Activated CD8-positive, alpha-beta T cell treated with anti-CD3 and anti-CD28 coated beads for 36 hours (primary cell): ENCODE results near the gene TNXB. TPM values are rescaled to one million over a fixed set of nuclear protein-coding genes. Genes with fewer than 3 reads are reported as not detected.
A peak's percentile ranks its signal among the peaks of the same experiment; 100 is the strongest.

Source experiments
- ATAC-seq: fragments of 200-7000 bp; cut with Tn5 transposase; one replicate; pipeline ENCODE4 v1.10.0; 2021; ENCODE audit warnings: mild to moderate bottlenecking, moderate library complexity
- CTCF ChIA-PET: fragments of 350-600 bp; sonication (Branson Sonifier 250); formaldehyde crosslinking; loops from one replicate; lab custom pipeline; 2021; ENCODE audit warnings: antibody characterized with exemption; lab: Charles Lee
- POLR2A ChIA-PET: fragments of 350-600 bp; sonication (Branson Sonifier 250); formaldehyde crosslinking; loops from one replicate; lab custom pipeline; 2021; ENCODE audit warnings: antibody characterized with exemption; lab: Charles Lee
- DNase-seq: peaks from one replicate; pipeline ENCODE4 v3.0.0-alpha.2; 2020
- H3K27ac Mint-ChIP-seq: one replicate; pipeline ENCODE4 v1.8.0; 2021; ENCODE audit warnings: mild to moderate bottlenecking, mixed read lengths
- H3K27me3 Mint-ChIP-seq: one replicate; pipeline ENCODE4 v1.8.0; 2021; ENCODE audit warnings: mixed read lengths
- H3K36me3 Mint-ChIP-seq: one replicate; pipeline ENCODE4 v1.8.0; 2021; ENCODE audit warnings: low read depth, mixed read lengths
- H3K4me1 Mint-ChIP-seq: one replicate; pipeline ENCODE4 v1.8.0; 2021; ENCODE audit warnings: low read depth, mixed read lengths
- H3K4me3 Mint-ChIP-seq: one replicate; pipeline ENCODE4 v1.8.0; 2021; ENCODE audit warnings: mild to moderate bottlenecking, moderate library complexity, mixed read lengths
- H3K9me3 Mint-ChIP-seq: one replicate; pipeline ENCODE4 v1.8.0; 2021; ENCODE audit warnings: mixed read lengths
- CTCF ChIP-seq: fragments of 200-600 bp; IDR thresholded peaks from one replicate; pipeline ENCODE4 v1.8.0; 2022; ENCODE audit warnings: antibody characterized with exemption, mild to moderate bottlenecking
- intact Hi-C: fragments of 100-400 bp; cut with micrococcal nuclease; formaldehyde crosslinking; loops from one replicate; pipeline ENCODE4 v1.10.0; 2022
- total RNA-seq, 2 experiments: library from RNA; stranded (reverse); gene quantifications; one replicate each; pipeline ENCODE4 v1.2.3, GENCODE V29; 2021

Gene TNXB
- total RNA-seq, 2 experiments from 2014 or later, result 1.8 to 3.7 TPM

GRCh38 chr6:32086661-32087573 is 22.2 kb downstream of the TNXB start:
- Mint-ChIP-seq H3K9me3 (no peaks in the 10 kb centered on the region), H3K4me3 (peak overlapping the region; percentile 13), H3K27me3 (peaks cover 32% of the 10 kb centered on the region), H3K4me1 (peaks cover 11% of the 10 kb centered on the region), H3K27ac (no peak overlapping the region), H3K36me3 (no peaks in the 10 kb centered on the region)
- no peak for TF ChIP-seq CTCF
- ChIA-PET POLR2A (interaction anchor here (1.2 kb wide), 1 partner anchor 41 kb away, joined by 4 read pairs; the partner anchor contains the start of gene ATF6B), CTCF (interaction anchor here (1.1 to 1.5 kb wide), 2 partner anchors 15 to 158 kb away, joined by 3 read pairs; no protein-coding TSS in a partner anchor)
- intact Hi-C loops, result no loop called here
- peak; percentile 65 for DNase-seq
- peak; percentile 46 for ATAC-seq

DNA sequence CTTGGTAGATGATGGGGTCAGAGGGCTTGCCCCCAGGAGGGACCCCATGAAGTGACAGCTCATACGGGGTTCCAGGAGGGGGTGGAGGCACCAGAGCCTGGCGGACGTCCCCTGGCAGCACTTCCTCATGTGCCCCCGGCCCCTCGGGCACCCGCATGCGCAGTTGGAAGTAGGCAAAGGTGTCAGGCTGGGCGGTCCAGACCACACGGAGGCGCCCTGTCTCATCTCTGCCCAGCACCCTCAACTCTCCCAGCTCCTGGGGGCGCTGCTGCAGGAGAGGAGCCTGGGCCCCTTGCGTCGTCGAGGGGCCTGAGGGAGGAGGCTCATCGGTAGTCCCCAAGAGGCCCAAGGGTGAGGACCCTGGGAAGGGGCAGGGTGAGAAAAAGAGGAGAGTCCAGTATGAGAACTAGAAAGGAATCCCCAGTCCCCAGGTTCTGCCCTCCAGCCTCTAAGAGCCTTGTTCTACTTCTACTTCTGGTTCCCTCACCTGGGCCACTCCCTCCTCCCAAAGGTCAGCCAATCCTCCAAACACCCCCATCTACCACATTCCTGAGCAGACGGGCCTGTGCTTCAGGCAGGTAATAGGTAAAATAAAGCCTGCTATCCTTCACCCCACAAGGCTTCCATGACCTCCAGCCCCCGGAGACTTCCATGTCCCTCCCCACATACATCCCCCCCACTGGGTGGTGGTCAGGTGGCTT is 23.2 kb downstream of the TNXB start:
- peaks cover 33% of the 10 kb centered on the region for H3K27me3 Mint-ChIP-seq
- ChIA-PET CTCF (interaction anchor here (1.4 kb wide), 1 partner anchor 31 kb away, joined by 3 read pairs; no protein-coding TSS in a partner anchor), POLR2A (interaction anchor here (0.6 to 1.2 kb wide), 2 partner anchors 42 to 73 kb away, joined by 3 to 4 read pairs; partner anchors contain the start of gene ATF6B)
- peaks cover 11% of the 10 kb centered on the region for H3K4me1 Mint-ChIP-seq
- no peaks in the 10 kb centered on the region for H3K9me3 Mint-ChIP-seq
- no peaks in the 10 kb centered on the region for H3K36me3 Mint-ChIP-seq
- ATAC-seq (no peak), DNase-seq (no peak)
- no peak overlapping the region for H3K27ac Mint-ChIP-seq
- no peak for TF ChIP-seq CTCF
- no peak overlapping the region for H3K4me3 Mint-ChIP-seq
- intact Hi-C loops, result no loop called here

DNA sequence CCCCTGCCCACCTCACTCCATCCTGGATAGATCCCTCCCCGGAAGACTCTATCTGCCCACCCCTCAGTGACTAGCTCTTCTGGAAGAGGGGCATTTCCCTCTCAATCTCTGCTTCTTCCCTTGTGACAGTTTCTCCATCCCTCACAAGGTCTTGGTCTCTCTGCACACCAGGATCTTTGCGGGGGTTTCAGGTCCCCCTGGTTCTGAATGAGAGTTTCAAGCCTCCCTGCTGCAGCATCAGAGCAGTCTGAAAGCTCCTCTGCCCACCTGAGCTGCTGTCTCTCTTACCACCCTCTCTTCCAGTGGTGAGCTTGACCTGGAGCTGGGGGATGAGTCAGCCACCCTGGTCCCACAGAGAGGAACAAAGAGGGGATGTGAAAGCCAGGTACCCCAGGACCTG is 24.4 kb downstream of the TNXB start:
- no peaks in the 10 kb centered on the region for H3K36me3 Mint-ChIP-seq
- no peak for DNase-seq
- peaks cover 11% of the 10 kb centered on the region for H3K4me1 Mint-ChIP-seq
- TF ChIP-seq CTCF, result no peak
- H3K4me3 Mint-ChIP-seq, result no peak overlapping the region
- ChIA-PET POLR2A (interaction anchor here (0.6 kb wide), 2 partner anchors 14 to 22 kb away, joined by 3 to 4 read pairs; no protein-coding TSS in a partner anchor), CTCF (interaction anchor here (1.4 kb wide), 1 partner anchor 32 kb away, joined by 3 read pairs; no protein-coding TSS in a partner anchor)
- peaks cover 32% of the 10 kb centered on the region for H3K27me3 Mint-ChIP-seq
- H3K27ac Mint-ChIP-seq, result no peak overlapping the region
- intact Hi-C loops, result no loop called here
- H3K9me3 Mint-ChIP-seq, result no peaks in the 10 kb centered on the region
- no peak for ATAC-seq

GRCh38 chr6:32083812-32084768 is 25.0 kb downstream of the TNXB start:
- intact Hi-C loops, result no loop called here
- no peak for TF ChIP-seq CTCF
- H3K36me3 Mint-ChIP-seq, result no peaks in the 10 kb centered on the region
- peaks cover 30% of the 10 kb centered on the region for H3K27me3 Mint-ChIP-seq
- H3K4me1 Mint-ChIP-seq, result peaks cover 11% of the 10 kb centered on the region
- H3K27ac Mint-ChIP-seq, result no peak overlapping the region
- POLR2A ChIA-PET, result interaction anchor here (0.6 kb wide), 1 partner anchor 23 kb away, joined by 4 read pairs; no protein-coding TSS in a partner anchor
- H3K4me3 Mint-ChIP-seq, result no peak overlapping the region
- no peak for ATAC-seq
- no peak for DNase-seq
- CTCF ChIA-PET, result interaction anchor here (0.5 to 1.3 kb wide), 2 partner anchors 12 to 188 kb away, joined by 3 read pairs; no protein-coding TSS in a partner anchor
- H3K9me3 Mint-ChIP-seq, result no peaks in the 10 kb centered on the region
